Neural cell (in vitro differentiated cells): ENCODE results near the gene UBAP2L. TPM values are rescaled to one million over a fixed set of nuclear protein-coding genes. Genes with fewer than 3 reads are reported as not detected.
"Not testable (repeated sequence)": the region's sequence is repeated elsewhere in the genome, so short reads cannot be mapped to it uniquely, and the experiment has no call there.

Experiments
- H2AFZ ChIP-seq: fragments of 200-600, 300-800 bp; sonication (generic), shearing (Covaris generic); 2 replicates; pipeline ENCODE4 v1.6.0; 2014; ENCODE audit warnings: low read depth, mild to moderate bottlenecking, antibody characterized with exemption, low read length, moderate library complexity
- H3F3A ChIP-seq: fragments of 200-600 bp; shearing (Covaris generic); 2 replicates; pipeline ENCODE4 v1.6.1; 2016; ENCODE audit warnings: mild to moderate bottlenecking, moderate library complexity, mixed read lengths, antibody characterized with exemption, low read length; ENCODE audit not compliant: insufficient read depth, poor library complexity, severe bottlenecking
- H3K27ac ChIP-seq: fragments of 200-600, 300-800 bp; sonication (generic), shearing (Covaris generic); 2 replicates; pipeline ENCODE4 v1.5.1; 2014; ENCODE audit warnings: mild to moderate bottlenecking, low read length, moderate library complexity
- H3K27me3 ChIP-seq: fragments of 300-800, 200-600 bp; sonication (generic), shearing (Covaris generic); 2 replicates; pipeline ENCODE4 v1.6.0; 2014; ENCODE audit warnings: mild to moderate bottlenecking, low read depth, low read length, moderate library complexity; ENCODE audit not compliant: insufficient read depth
- H3K36me3 ChIP-seq: fragments of 300-800, 200-600 bp; sonication (generic), shearing (Covaris generic); 2 replicates; pipeline ENCODE4 v1.5.1; 2014; ENCODE audit warnings: mild to moderate bottlenecking, antibody characterized with exemption, low read length, moderate library complexity; ENCODE audit not compliant: insufficient read depth
- H3K4me2 ChIP-seq: fragments of 300-800, 200-600 bp; sonication (generic), shearing (Covaris generic); 2 replicates; pipeline ENCODE4 v1.6.0; 2014; ENCODE audit warnings: mild to moderate bottlenecking, low read length
- H3K4me3 ChIP-seq: fragments of 300-800, 200-600 bp; sonication (generic), shearing (Covaris generic); 2 replicates; pipeline ENCODE4 v1.5.1; 2014; ENCODE audit warnings: mild to moderate bottlenecking, low read length, moderate library complexity
- H3K79me2 ChIP-seq: fragments of 200-600 bp; shearing (Covaris generic); replicated peaks from 2 replicates; pipeline ENCODE4 v1.6.0; 2014; ENCODE audit warnings: mild to moderate bottlenecking, low read length, moderate library complexity; ENCODE audit not compliant: insufficient read depth
- H3K9ac ChIP-seq: fragments of 300-800, 200-600 bp; sonication (generic), shearing (Covaris generic); 2 replicates; pipeline ENCODE4 v1.6.1; 2016; ENCODE audit warnings: mild to moderate bottlenecking, low read length, mixed read lengths
- H3K9me2 ChIP-seq: fragments of 200-600 bp; shearing (Covaris generic); 2 replicates; pipeline ENCODE4 v1.6.1; 2016; ENCODE audit warnings: mild to moderate bottlenecking, low read length, mixed read lengths; ENCODE audit not compliant: insufficient read depth
- H3K9me3 ChIP-seq: fragments of 200-600, 300-800 bp; sonication (generic), shearing (Covaris generic); 2 replicates; pipeline ENCODE4 v1.6.1; 2016; ENCODE audit warnings: mild to moderate bottlenecking, mixed run types, low read length, moderate library complexity, mixed read lengths
- H4K20me1 ChIP-seq: fragments of 200-600 bp; shearing (Covaris generic); 2 replicates; pipeline ENCODE4 v1.6.1; 2016; ENCODE audit warnings: mild to moderate bottlenecking, mixed run types; ENCODE audit not compliant: insufficient read depth
- CTCF ChIP-seq: fragments of 450-650 bp; IDR thresholded peaks from 2 replicates; pipeline ENCODE4 v1.5.1; 2014; ENCODE audit warnings: antibody characterized with exemption, mild to moderate bottlenecking, moderate library complexity; ENCODE audit not compliant: poor library complexity, severe bottlenecking
- EP300 ChIP-seq: fragments of 450-650 bp; conservative IDR thresholded peaks from 2 replicates; pipeline ENCODE4 v1.6.1; 2014; ENCODE audit warnings: antibody characterized with exemption, mild to moderate bottlenecking, moderate library complexity; ENCODE audit not compliant: poor library complexity, severe bottlenecking
- EZH2 ChIP-seq: fragments of 200-600, 300-800 bp; shearing (Covaris generic), sonication (generic); IDR thresholded peaks from 2 replicates; pipeline ENCODE4 v1.6.1; 2014; ENCODE audit warnings: antibody characterized with exemption, low read length, borderline replicate concordance, mild to moderate bottlenecking; ENCODE audit not compliant: insufficient read depth, poor library complexity, severe bottlenecking
- MXI1 ChIP-seq: fragments of 450-650 bp; conservative IDR thresholded peaks from 2 replicates; pipeline ENCODE4 v1.6.1; 2014; ENCODE audit warnings: antibody characterized with exemption, mild to moderate bottlenecking; ENCODE audit not compliant: poor library complexity, severe bottlenecking
- POLR2AphosphoS5 ChIP-seq: IDR thresholded peaks from 2 replicates; pipeline ENCODE4 v1.6.1; 2012
- RAD21 ChIP-seq: fragments of 450-650 bp; conservative IDR thresholded peaks from 2 replicates; pipeline ENCODE4 v1.6.1; 2014; ENCODE audit warnings: antibody characterized with exemption, mild to moderate bottlenecking, moderate library complexity
- REST ChIP-seq: IDR thresholded peaks from 2 replicates; pipeline ENCODE4 v1.6.1; 2012; ENCODE audit warnings: borderline replicate concordance
- SMC3 ChIP-seq: fragments of 450-650 bp; conservative IDR thresholded peaks from 2 replicates; pipeline ENCODE4 v1.6.1; 2014; ENCODE audit warnings: antibody characterized with exemption, mild to moderate bottlenecking, moderate library complexity; ENCODE audit not compliant: poor library complexity
- TAF1 ChIP-seq: IDR thresholded peaks from 2 replicates; pipeline ENCODE4 v1.6.1; 2012; ENCODE audit warnings: low read depth
- polyA plus RNA-seq: library from polyadenylated mRNA; depleted of rRNA; stranded (reverse); fragments of >200 nt; gene quantifications from 2 replicates; pipeline ENCODE4 v1.2.3, GENCODE V29; 2014

The UBAP2L gene
- polyA plus RNA-seq, 1 donor from 2014 or later, result 44.7 TPM

DNA sequence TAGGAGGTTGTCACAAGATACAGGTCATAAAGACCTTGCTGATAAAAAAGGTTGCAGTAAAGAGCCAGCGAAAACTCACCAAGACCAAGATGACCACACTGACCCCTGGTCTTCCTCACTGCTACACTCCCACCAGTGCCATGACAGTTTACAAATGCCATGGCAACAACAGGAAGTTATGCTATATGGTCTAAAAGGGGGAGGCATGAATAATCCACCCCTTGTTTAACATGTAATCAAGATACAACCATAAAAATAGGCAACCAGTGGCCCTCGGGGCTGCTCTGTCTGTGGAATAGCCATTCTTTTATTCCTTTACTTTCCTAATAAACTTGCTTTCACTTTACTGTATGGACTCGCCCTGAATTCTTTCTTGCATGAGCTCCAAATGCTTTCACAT lies 93.5 kb downstream of the UBAP2L start:
- H3K9ac ChIP-seq, H3F3A ChIP-seq: not testable (repeated sequence)

DNA sequence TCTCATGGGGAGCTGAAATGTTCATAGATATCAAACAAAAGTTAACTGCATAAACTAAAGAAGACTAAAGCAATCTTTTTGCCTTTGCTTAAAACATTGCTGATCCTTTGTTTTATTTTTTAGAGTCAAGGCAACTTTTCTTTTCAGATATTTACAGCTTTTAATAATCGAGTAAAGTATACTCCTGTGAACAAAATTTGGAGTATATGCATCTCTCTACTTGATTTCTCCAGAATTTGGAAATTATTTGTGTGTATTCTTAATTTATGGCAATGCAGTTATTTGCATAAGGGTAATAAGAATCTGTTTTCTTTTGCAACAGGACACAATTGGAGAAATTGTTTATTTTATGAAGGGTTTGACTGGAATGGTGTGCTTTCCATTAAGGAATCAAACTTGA lies 95.9 kb downstream of the UBAP2L start:
- no peaks in the 10 kb centered on the region for H3K9me3 ChIP-seq
- TF ChIP-seq CTCF (no peak), POLR2AphosphoS5 (no peak), MXI1 (no peak), TAF1 (no peak), EP300 (no peak)
- no peaks in the 10 kb centered on the region for H3K27me3 ChIP-seq
- no peaks in the 10 kb centered on the region for H3K36me3 ChIP-seq
- no peak overlapping the region for H2AFZ ChIP-seq
- no peaks in the 10 kb centered on the region for H3F3A ChIP-seq
- H3K79me2 ChIP-seq, result no peaks in the 10 kb centered on the region
- no peak overlapping the region for H3K4me3 ChIP-seq
- H4K20me1 ChIP-seq, result no peaks in the 10 kb centered on the region
- no peaks in the 10 kb centered on the region for H3K9me2 ChIP-seq
- no peak overlapping the region for H3K9ac ChIP-seq
- no peak overlapping the region for H3K27ac ChIP-seq
- no peak overlapping the region for H3K4me2 ChIP-seq

More for the DNA sequence above, 93.5 kb downstream of the UBAP2L start:
- not testable (repeated sequence) for H3K27me3 ChIP-seq, H3K4me3 ChIP-seq, H3K9me3 ChIP-seq, H3K36me3 ChIP-seq, H3K79me2 ChIP-seq, H3K9me2 ChIP-seq, H2AFZ ChIP-seq, H3K27ac ChIP-seq, H4K20me1 ChIP-seq, H3K4me2 ChIP-seq

DNA sequence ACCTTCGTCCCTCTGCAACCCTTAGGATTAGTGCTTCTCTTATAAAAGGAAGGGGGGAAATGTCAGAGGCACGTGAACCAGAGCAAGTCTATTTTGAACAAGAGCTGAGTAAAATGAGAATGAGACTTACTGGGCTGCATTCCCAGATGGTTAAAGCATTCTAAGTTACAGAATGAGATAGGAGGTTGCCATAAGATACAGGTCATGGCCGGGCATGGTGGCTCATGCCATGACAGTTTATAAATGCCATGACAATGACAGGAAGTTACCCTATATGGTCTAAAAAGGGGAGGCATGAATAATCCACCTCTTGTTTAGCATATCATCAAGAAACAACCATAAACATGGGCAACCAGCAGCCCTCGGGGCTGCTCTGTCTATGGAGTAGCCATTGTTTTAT lies 97.6 kb downstream of the UBAP2L start:
- Histone ChIP-seq H3K9ac (no peak overlapping the region), H3K36me3 (no peaks in the 10 kb centered on the region), H3K9me3 (no peaks in the 10 kb centered on the region), H3K79me2 (no peaks in the 10 kb centered on the region), H2AFZ (no peak overlapping the region), H3F3A (no peaks in the 10 kb centered on the region), H4K20me1 (no peaks in the 10 kb centered on the region), H3K4me2 (no peak overlapping the region), H3K27ac (no peak overlapping the region), H3K9me2 (no peaks in the 10 kb centered on the region), H3K27me3 (no peaks in the 10 kb centered on the region), H3K4me3 (no peak overlapping the region)
- TF ChIP-seq EP300, result no peak
- no peak for TF ChIP-seq CTCF
- no peak for TF ChIP-seq SMC3
- no peak for TF ChIP-seq REST
- TF ChIP-seq RAD21, result no peak
- no peak for TF ChIP-seq EZH2
- no peak for TF ChIP-seq TAF1
- TF ChIP-seq MXI1, result no peak
- no peak for TF ChIP-seq POLR2AphosphoS5
